ENCODE data around the gene CCDC59.

The CCDC59 gene

DNA sequence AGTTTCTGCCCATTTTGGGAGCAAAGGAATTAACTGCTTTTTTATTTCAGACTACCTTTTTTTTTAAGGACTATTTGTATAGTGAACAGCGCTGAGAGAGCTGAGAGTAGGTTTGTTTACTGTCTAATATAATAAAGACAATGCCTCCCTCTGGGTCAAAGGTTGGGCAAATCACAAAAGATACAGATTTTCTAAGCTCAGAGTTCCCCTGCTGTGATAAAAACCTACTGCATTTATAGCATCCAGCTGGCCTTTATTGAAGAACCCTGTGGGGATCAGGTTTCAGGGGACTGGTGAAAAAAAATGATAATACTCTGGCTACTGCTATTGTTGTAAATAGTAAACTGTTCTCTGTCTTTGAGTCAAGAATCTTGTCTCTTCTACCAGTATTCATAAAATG, 28.7 kb downstream of the CCDC59 start:
- H3K4me3 ChIP-seq (ENCODE audit: low read length), result no peak overlapping the region
- H3K79me1 ChIP-seq (ENCODE audit: low read length), result no peaks in the 10 kb centered on the region
- no peaks in the 10 kb centered on the region for H3K79me2 ChIP-seq (ENCODE audit: control insufficient read depth, insufficient read depth, low read length)
- no peak overlapping the region for H3K23ac ChIP-seq (ENCODE audit: low read length)
- no peak overlapping the region for H4K5ac ChIP-seq (ENCODE audit: low read length)
- no peak overlapping the region for H3K18ac ChIP-seq (ENCODE audit: low read length)
- H2AK5ac ChIP-seq (ENCODE audit: low read length), result no peak overlapping the region
- no peak overlapping the region for H2BK120ac ChIP-seq (ENCODE audit: low read depth, low read length)
- H2BK5ac ChIP-seq (ENCODE audit: low read length), result no peak overlapping the region
- H3K27ac ChIP-seq (ENCODE audit: low read depth, low read length), result no peak overlapping the region
- H3K4me2 ChIP-seq (ENCODE audit: low read length), result no peak overlapping the region
- no peak overlapping the region for H3K56ac ChIP-seq (ENCODE audit: low read length)
- H3K4me1 ChIP-seq (ENCODE audit: control insufficient read depth, low read depth, low read length), result no peaks in the 10 kb centered on the region
- H3K36me3 ChIP-seq (ENCODE audit: control insufficient read depth, insufficient read depth, low read length), result no peaks in the 10 kb centered on the region
- no peaks in the 10 kb centered on the region for H3K27me3 ChIP-seq (ENCODE audit: insufficient read depth, low read length, poor library complexity)
- H4K8ac ChIP-seq (ENCODE audit: low read depth, low read length), result no peak overlapping the region
- no CpG with 5 or more reads among the region's 1 CpG for WGBS (ENCODE audit: extremely low coverage, insufficient coverage, low lambda C conversion rate)
- no peak for DNase-seq
- no peak overlapping the region for H2BK15ac ChIP-seq (replicated peaks; ENCODE audit: low read depth)
- no peak overlapping the region for H3K9ac ChIP-seq (ENCODE audit: low read length)
- no peak overlapping the region for H3K4ac ChIP-seq (ENCODE audit: low read depth, low read length)

DNA sequence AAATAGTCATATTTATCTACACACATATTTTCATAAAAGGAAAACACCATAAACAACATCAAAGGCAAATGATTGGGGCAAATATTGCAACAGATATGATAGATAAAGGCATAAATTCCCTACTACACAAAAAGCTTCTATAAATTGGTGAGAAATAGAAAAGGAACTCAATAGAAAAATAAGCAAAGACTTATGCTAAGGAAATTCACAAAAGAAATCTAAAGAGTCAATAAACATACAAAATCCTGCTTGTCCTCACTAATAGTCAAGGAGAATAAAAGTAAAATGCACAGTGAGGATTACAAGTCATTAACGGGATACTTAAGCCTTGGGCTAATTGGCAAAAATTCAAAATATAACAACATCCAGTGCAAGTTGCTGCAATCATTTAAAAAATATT, 30.3 kb downstream of the CCDC59 start:
- no peaks in the 10 kb centered on the region for H3K27me3 ChIP-seq (ENCODE audit: insufficient read depth, low read length, poor library complexity)
- H2BK5ac ChIP-seq (ENCODE audit: low read length), result no peak overlapping the region
- H3K56ac ChIP-seq (ENCODE audit: low read length), result no peak overlapping the region
- no peak overlapping the region for H4K5ac ChIP-seq (ENCODE audit: low read length)
- no peak overlapping the region for H3K4me3 ChIP-seq (ENCODE audit: low read length)
- no peak overlapping the region for H3K18ac ChIP-seq (ENCODE audit: low read length)
- H3K79me1 ChIP-seq (ENCODE audit: low read length), result no peaks in the 10 kb centered on the region
- H3K4ac ChIP-seq (ENCODE audit: low read depth, low read length), result no peak overlapping the region
- no peak for DNase-seq
- no peaks in the 10 kb centered on the region for H3K4me1 ChIP-seq (ENCODE audit: control insufficient read depth, low read depth, low read length)
- H3K79me2 ChIP-seq (ENCODE audit: control insufficient read depth, insufficient read depth, low read length), result no peaks in the 10 kb centered on the region
- H3K27ac ChIP-seq (ENCODE audit: low read depth, low read length), result no peak overlapping the region
- no peak overlapping the region for H4K8ac ChIP-seq (ENCODE audit: low read depth, low read length)
- WGBS (ENCODE audit: extremely low coverage, insufficient coverage, low lambda C conversion rate), result no CpG with 5 or more reads among the region's 1 CpG
- no peak overlapping the region for H3K4me2 ChIP-seq (ENCODE audit: low read length)
- H2BK120ac ChIP-seq (ENCODE audit: low read depth, low read length), result no peak overlapping the region
- H2AK5ac ChIP-seq (ENCODE audit: low read length), result no peak overlapping the region
- no peak overlapping the region for H3K23ac ChIP-seq (ENCODE audit: low read length)
- H3K9ac ChIP-seq (ENCODE audit: low read length), result no peak overlapping the region
- H3K36me3 ChIP-seq (ENCODE audit: control insufficient read depth, insufficient read depth, low read length), result no peaks in the 10 kb centered on the region
- H2BK15ac ChIP-seq (replicated peaks; ENCODE audit: low read depth), result no peak overlapping the region

DNA sequence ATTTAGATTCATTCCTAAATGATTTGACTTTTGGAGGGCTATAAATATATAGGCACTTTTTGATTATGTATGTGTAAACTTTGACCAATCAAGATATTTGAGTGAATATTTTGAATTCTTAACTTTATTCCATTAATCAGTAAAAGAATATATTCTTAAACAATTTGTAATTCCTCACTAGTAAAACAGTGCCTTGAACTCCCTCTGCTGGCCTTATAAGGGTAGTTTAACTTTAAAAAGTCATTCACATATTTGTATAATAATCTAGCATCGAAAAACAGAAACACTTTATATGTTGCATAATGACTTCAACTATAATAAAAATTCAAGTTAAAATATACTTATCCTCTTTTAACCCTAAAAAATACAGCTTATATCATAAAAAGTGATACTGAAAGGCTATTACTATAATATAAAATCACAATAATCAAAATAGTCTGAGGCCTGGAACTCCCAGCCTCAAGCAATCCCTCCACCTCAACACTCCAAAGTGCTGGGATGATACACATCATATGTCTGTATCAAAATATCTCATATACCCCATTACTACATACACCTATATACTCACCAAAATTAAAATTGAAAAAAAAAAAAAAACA, 31.2 kb downstream of the CCDC59 start:
- H4K5ac ChIP-seq (ENCODE audit: low read length), result no peak overlapping the region
- H3K4me2 ChIP-seq (ENCODE audit: low read length), result no peak overlapping the region
- H3K27ac ChIP-seq (ENCODE audit: low read depth, low read length), result no peak overlapping the region
- no peaks in the 10 kb centered on the region for H3K27me3 ChIP-seq (ENCODE audit: insufficient read depth, low read length, poor library complexity)
- no peak overlapping the region for H3K9ac ChIP-seq (ENCODE audit: low read length)
- H2BK120ac ChIP-seq (ENCODE audit: low read depth, low read length), result no peak overlapping the region
- no peak overlapping the region for H3K4ac ChIP-seq (ENCODE audit: low read depth, low read length)
- H3K4me3 ChIP-seq (ENCODE audit: low read length), result no peak overlapping the region
- H3K79me2 ChIP-seq (ENCODE audit: control insufficient read depth, insufficient read depth, low read length), result no peaks in the 10 kb centered on the region
- H4K8ac ChIP-seq (ENCODE audit: low read depth, low read length), result no peak overlapping the region
- H3K56ac ChIP-seq (ENCODE audit: low read length), result no peak overlapping the region
- no peak overlapping the region for H3K18ac ChIP-seq (ENCODE audit: low read length)
- no CpG with 5 or more reads among the region's 1 CpG for WGBS (ENCODE audit: extremely low coverage, insufficient coverage, low lambda C conversion rate)
- H3K79me1 ChIP-seq (ENCODE audit: low read length), result no peaks in the 10 kb centered on the region
- no peaks in the 10 kb centered on the region for H3K4me1 ChIP-seq (ENCODE audit: control insufficient read depth, low read depth, low read length)
- H2AK5ac ChIP-seq (ENCODE audit: low read length), result no peak overlapping the region
- no peak overlapping the region for H3K23ac ChIP-seq (ENCODE audit: low read length)
- H3K36me3 ChIP-seq (ENCODE audit: control insufficient read depth, insufficient read depth, low read length), result no peaks in the 10 kb centered on the region
- no peak overlapping the region for H2BK15ac ChIP-seq (replicated peaks; ENCODE audit: low read depth)
- no peak overlapping the region for H2BK5ac ChIP-seq (ENCODE audit: low read length)
- DNase-seq, result peak; percentile 2

DNA sequence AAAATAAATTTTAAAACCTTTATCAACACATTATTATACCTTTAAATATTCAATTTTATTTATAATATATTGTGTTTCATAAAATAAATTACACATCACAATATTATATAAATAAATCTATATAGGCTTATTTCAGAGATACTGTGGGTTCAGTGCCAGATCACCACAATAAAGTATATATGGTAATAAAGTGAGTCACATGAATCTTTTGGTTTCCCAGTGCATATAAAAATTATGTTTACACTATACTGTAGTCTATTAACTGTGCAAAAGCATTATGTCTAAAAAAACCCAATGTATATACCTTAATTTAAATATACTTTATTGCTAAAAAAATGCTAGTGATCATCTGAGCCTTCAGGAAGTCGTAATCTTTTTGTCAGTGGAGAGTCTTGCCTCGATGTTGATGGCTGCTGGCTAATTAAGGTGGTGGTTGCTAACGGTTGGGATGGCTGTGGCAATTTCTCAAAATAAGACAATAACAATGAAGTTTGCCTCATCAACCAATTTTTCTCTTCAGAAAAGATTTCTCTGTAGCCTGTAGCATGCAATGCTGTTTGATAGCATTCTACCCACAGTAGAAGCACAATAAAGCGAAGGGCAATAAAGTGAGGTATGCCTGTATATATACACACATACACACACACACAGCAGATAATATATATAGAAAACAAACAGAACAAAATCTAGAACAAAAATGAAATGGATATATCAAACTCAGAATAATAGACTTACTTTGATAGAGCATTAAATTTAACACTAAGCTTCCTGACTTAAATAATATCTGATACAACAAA, 32.4 kb downstream of the CCDC59 start:
- H3K56ac ChIP-seq (ENCODE audit: low read length), result no peak overlapping the region
- WGBS (ENCODE audit: extremely low coverage, insufficient coverage, low lambda C conversion rate), result no CpG with 5 or more reads among the region's 4 CpGs
- H3K79me2 ChIP-seq (ENCODE audit: control insufficient read depth, insufficient read depth, low read length), result no peaks in the 10 kb centered on the region
- no peaks in the 10 kb centered on the region for H3K4me1 ChIP-seq (ENCODE audit: control insufficient read depth, low read depth, low read length)
- no peak overlapping the region for H3K4ac ChIP-seq (ENCODE audit: low read depth, low read length)
- no peak overlapping the region for H2AK5ac ChIP-seq (ENCODE audit: low read length)
- H3K36me3 ChIP-seq (ENCODE audit: control insufficient read depth, insufficient read depth, low read length), result no peaks in the 10 kb centered on the region
- no peak overlapping the region for H3K4me2 ChIP-seq (ENCODE audit: low read length)
- H4K5ac ChIP-seq (ENCODE audit: low read length), result no peak overlapping the region
- no peak overlapping the region for H3K23ac ChIP-seq (ENCODE audit: low read length)
- no peak overlapping the region for H3K4me3 ChIP-seq (ENCODE audit: low read length)
- no peak overlapping the region for H2BK5ac ChIP-seq (ENCODE audit: low read length)
- no peak for DNase-seq
- H3K18ac ChIP-seq (ENCODE audit: low read length), result no peak overlapping the region
- H2BK15ac ChIP-seq (replicated peaks; ENCODE audit: low read depth), result no peak overlapping the region
- H3K79me1 ChIP-seq (ENCODE audit: low read length), result no peaks in the 10 kb centered on the region
- H2BK120ac ChIP-seq (ENCODE audit: low read depth, low read length), result no peak overlapping the region
- H3K9ac ChIP-seq (ENCODE audit: low read length), result no peak overlapping the region
- no peak overlapping the region for H3K27ac ChIP-seq (ENCODE audit: low read depth, low read length)
- H4K8ac ChIP-seq (ENCODE audit: low read depth, low read length), result no peak overlapping the region
- no peaks in the 10 kb centered on the region for H3K27me3 ChIP-seq (ENCODE audit: insufficient read depth, low read length, poor library complexity)

DNA sequence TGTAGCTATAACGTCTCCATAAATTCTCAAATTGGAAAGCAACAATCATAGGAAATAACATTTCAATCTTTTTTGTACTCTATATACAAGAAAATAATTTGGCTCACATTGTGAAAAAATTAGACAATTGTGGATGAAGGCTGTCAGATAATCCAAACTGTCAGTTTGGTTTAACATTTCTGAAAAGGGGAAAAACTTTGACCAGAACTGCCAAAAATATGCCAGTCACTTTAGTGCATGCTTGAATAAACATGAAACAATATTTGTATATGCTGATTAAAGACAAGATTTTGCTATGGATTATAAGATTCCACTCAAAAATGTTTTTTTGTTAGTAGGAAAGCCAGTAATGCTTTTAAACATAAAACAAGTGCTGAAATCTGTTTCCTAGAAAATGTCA, 38.9 kb downstream of the CCDC59 start:
- no peaks in the 10 kb centered on the region for H3K79me1 ChIP-seq (ENCODE audit: low read length)
- no peak for DNase-seq
- no peak overlapping the region for H3K18ac ChIP-seq (ENCODE audit: low read length)
- no peak overlapping the region for H2BK15ac ChIP-seq (replicated peaks; ENCODE audit: low read depth)
- H3K79me2 ChIP-seq (ENCODE audit: control insufficient read depth, insufficient read depth, low read length), result no peaks in the 10 kb centered on the region
- WGBS (ENCODE audit: extremely low coverage, insufficient coverage, low lambda C conversion rate), result no CpG with 5 or more reads among the region's 1 CpG
- no peak overlapping the region for H3K56ac ChIP-seq (ENCODE audit: low read length)
- no peak overlapping the region for H3K27ac ChIP-seq (ENCODE audit: low read depth, low read length)
- H3K4me2 ChIP-seq (ENCODE audit: low read length), result no peak overlapping the region
- no peak overlapping the region for H4K5ac ChIP-seq (ENCODE audit: low read length)
- H3K9ac ChIP-seq (ENCODE audit: low read length), result no peak overlapping the region
- no peak overlapping the region for H3K4ac ChIP-seq (ENCODE audit: low read depth, low read length)
- H4K8ac ChIP-seq (ENCODE audit: low read depth, low read length), result no peak overlapping the region
- H2BK120ac ChIP-seq (ENCODE audit: low read depth, low read length), result no peak overlapping the region
- no peaks in the 10 kb centered on the region for H3K36me3 ChIP-seq (ENCODE audit: control insufficient read depth, insufficient read depth, low read length)
- H3K23ac ChIP-seq (ENCODE audit: low read length), result no peak overlapping the region
- no peak overlapping the region for H2BK5ac ChIP-seq (ENCODE audit: low read length)
- H3K4me1 ChIP-seq (ENCODE audit: control insufficient read depth, low read depth, low read length), result no peaks in the 10 kb centered on the region
- H3K27me3 ChIP-seq (ENCODE audit: insufficient read depth, low read length, poor library complexity), result no peaks in the 10 kb centered on the region
- no peak overlapping the region for H2AK5ac ChIP-seq (ENCODE audit: low read length)
- H3K4me3 ChIP-seq (ENCODE audit: low read length), result no peak overlapping the region

Measured in mesendoderm (in vitro differentiated cells).